Nephron progenitor cell (in vitro differentiated cells): ENCODE data around the gene ACER1.
"Not testable (repeated sequence)": the region's sequence is repeated elsewhere in the genome, so short reads cannot be mapped to it uniquely, and the experiment has no call there.

Experiments
- DNase-seq: peaks from one replicate; pipeline ENCODE4 v3.0.0; 2021
- H3K27ac Mint-ChIP-seq: 2 replicates; pipeline ENCODE4 v1.8.0; 2021; ENCODE audit warnings: mild to moderate bottlenecking, moderate library complexity, mixed read lengths
- H3K27me3 Mint-ChIP-seq: 2 replicates; pipeline ENCODE4 v1.8.0; 2021; ENCODE audit warnings: mild to moderate bottlenecking, low read depth, mixed read lengths; ENCODE audit not compliant: poor library complexity
- H3K36me3 Mint-ChIP-seq: 2 replicates; pipeline ENCODE4 v1.8.0; 2021; ENCODE audit warnings: low read depth, mixed read lengths
- H3K4me1 Mint-ChIP-seq: 2 replicates; pipeline ENCODE4 v1.8.0; 2021; ENCODE audit warnings: mixed read lengths
- H3K4me3 Mint-ChIP-seq: 2 replicates; pipeline ENCODE4 v1.8.0; 2021; ENCODE audit warnings: mild to moderate bottlenecking, moderate library complexity, mixed read lengths
- H3K9me3 Mint-ChIP-seq: 2 replicates; pipeline ENCODE4 v1.8.0; 2021; ENCODE audit warnings: mild to moderate bottlenecking, moderate library complexity, mixed read lengths
- TF ChIP-seq, protein P1 (sequence below): fragments of 200-600 bp; sonication (generic); IDR thresholded peaks from 2 replicates; pipeline ENCODE4 v1.5.0; 2021; ENCODE audit warnings: antibody characterized with exemption

ACER1 gene

DNA sequence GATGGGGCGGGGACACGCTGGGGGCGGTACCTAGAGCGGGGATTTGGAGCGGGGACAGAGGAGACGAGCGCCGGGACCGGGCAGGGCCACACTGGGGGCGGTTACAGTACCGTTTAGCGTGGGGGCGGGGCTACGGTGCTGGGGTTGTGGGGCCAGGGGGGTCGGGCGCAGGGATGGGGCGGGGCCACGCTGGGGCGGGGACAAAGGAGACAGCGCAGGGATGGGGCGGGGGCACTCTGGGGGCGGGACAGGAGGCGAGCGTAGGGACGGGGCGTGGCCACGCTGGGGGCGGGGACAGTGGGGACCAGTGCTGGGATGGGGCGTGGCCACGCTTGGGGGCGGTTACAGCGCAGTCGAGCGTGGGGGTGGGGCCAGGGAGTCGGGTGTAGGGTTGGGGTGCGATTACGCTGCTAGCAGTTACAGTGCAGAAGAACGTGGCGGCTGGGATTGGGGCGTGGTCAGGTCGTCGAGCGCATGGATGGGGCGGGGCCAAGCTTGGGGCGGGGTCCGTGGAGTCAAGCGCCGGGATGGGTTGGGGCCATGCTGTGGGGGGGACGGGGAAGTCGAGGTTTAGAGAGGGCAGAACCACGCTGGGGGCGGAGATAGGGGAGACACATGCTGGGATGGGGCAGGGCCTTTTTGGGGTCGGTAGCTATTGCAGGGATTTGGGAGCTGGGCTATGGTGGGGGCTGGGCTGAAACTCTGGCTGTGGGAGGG, 39.8 kb upstream of the ACER1 start:
- H3K27me3 Mint-ChIP-seq = no peaks in the 10 kb centered on the region
- peak; percentile 100 for DNase-seq
- peaks cover 17% of the 10 kb centered on the region for H3K36me3 Mint-ChIP-seq
- peaks cover 52% of the 10 kb centered on the region for H3K4me1 Mint-ChIP-seq
- H3K27ac Mint-ChIP-seq = peak overlapping the region; percentile 96
- H3K4me3 Mint-ChIP-seq = peak overlapping the region; percentile 84
- H3K9me3 Mint-ChIP-seq = no peaks in the 10 kb centered on the region
- TF ChIP-seq, protein P1, sequence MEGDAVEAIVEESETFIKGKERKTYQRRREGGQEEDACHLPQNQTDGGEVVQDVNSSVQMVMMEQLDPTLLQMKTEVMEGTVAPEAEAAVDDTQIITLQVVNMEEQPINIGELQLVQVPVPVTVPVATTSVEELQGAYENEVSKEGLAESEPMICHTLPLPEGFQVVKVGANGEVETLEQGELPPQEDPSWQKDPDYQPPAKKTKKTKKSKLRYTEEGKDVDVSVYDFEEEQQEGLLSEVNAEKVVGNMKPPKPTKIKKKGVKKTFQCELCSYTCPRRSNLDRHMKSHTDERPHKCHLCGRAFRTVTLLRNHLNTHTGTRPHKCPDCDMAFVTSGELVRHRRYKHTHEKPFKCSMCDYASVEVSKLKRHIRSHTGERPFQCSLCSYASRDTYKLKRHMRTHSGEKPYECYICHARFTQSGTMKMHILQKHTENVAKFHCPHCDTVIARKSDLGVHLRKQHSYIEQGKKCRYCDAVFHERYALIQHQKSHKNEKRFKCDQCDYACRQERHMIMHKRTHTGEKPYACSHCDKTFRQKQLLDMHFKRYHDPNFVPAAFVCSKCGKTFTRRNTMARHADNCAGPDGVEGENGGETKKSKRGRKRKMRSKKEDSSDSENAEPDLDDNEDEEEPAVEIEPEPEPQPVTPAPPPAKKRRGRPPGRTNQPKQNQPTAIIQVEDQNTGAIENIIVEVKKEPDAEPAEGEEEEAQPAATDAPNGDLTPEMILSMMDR = no peak

DNA sequence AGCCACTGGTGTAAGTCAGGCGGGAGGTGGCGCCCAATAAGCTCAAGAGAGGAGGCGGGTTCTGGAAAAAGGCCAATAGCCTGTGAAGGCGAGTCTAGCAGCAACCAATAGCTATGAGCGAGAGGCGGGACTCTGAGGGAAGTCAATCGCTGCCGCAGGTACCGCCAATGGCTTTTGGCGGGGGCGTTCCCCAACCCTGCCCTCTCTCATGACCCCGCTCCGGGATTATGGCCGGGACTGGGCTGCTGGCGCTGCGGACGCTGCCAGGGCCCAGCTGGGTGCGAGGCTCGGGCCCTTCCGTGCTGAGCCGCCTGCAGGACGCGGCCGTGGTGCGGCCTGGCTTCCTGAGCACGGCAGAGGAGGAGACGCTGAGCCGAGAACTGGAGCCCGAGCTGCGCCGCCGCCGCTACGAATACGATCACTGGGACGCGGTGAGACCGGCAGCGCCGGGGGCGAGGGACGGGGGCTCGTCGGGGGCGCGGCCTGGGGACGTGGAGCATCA, 39.2 kb upstream of the ACER1 start, which contains the start of gene ALKBH7:
TSS of gene ALKBH7 (plus strand) at position 201 of the 502 bp plus-strand sequence. CDS start at position 228, 27 bp downstream.
- peak within 1 kb of the TSS; percentile 84 for H3K4me3 Mint-ChIP-seq
- H3K27ac Mint-ChIP-seq = peak within 1 kb of the TSS; percentile 99
- peaks cover 48% of the 10 kb centered on the region for H3K4me1 Mint-ChIP-seq
- no peaks in the 10 kb centered on the region for H3K27me3 Mint-ChIP-seq
- TF ChIP-seq, protein P1 = no peak
- no peaks in the 10 kb centered on the region for H3K9me3 Mint-ChIP-seq
- peak; percentile 94 for DNase-seq
- H3K36me3 Mint-ChIP-seq = peaks cover 20% of the 10 kb centered on the region

DNA sequence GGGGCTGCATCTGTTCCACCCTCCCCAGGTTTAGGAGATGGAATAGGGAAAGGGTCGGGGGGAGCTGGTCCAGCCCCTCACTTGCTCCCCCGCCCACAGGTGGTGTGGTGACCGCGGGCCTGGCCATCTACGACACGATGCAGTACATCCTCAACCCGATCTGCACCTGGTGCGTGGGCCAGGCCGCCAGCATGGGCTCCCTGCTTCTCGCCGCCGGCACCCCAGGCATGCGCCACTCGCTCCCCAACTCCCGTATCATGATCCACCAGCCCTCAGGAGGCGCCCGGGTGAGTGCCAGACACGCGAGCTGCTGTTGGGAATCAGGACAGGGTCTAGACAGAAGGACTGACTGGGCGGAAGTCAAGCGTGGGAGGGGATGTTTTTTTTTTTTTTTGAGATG, 30.9 kb upstream of the ACER1 start:
- TF ChIP-seq, protein P1 = no peak
- no peak overlapping the region for H3K4me3 Mint-ChIP-seq
- DNase-seq = no peak
- H3K9me3 Mint-ChIP-seq = no peaks in the 10 kb centered on the region
- peaks cover 46% of the 10 kb centered on the region for H3K36me3 Mint-ChIP-seq
- H3K4me1 Mint-ChIP-seq = peaks cover 21% of the 10 kb centered on the region
- no peak overlapping the region for H3K27ac Mint-ChIP-seq
- no peaks in the 10 kb centered on the region for H3K27me3 Mint-ChIP-seq

DNA sequence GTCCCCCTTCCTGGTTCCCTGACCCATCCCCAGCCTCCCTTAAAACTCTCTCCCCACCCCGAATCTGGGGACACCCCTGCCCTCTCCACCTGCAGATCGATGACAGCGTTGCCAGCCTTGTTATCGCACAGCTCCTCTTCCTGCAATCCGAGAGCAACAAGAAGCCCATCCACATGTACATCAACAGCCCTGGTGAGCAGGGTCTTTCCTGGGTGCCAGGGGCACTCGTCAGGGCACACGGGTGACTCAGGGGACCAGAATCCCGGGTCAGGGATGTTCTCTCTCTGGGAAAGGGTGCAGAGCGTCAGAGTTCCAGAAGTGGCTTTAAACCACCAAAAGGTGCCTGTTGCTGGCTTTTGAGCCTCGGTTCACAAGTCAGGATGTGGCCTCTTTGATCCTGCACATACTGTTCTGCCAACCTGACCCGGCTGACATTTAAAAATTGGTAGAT, 29.0 kb upstream of the ACER1 start:
- H3K27ac Mint-ChIP-seq = peak overlapping the region; percentile 62
- TF ChIP-seq, protein P1 = no peak
- H3K36me3 Mint-ChIP-seq = peaks cover 29% of the 10 kb centered on the region
- H3K4me3 Mint-ChIP-seq = peak overlapping the region; percentile 87
- H3K9me3 Mint-ChIP-seq = no peaks in the 10 kb centered on the region
- no peak for DNase-seq
- H3K27me3 Mint-ChIP-seq = no peaks in the 10 kb centered on the region
- H3K4me1 Mint-ChIP-seq = peaks cover 29% of the 10 kb centered on the region

- H3K9me3 Mint-ChIP-seq = no peaks in the 10 kb centered on the region
- TF ChIP-seq, protein P1 = no peak
- H3K4me3 Mint-ChIP-seq = peak overlapping the region; percentile 87
Measured at GRCh38 chr19:6362027-6362350, 28.6 kb upstream of the ACER1 start.

DNA sequence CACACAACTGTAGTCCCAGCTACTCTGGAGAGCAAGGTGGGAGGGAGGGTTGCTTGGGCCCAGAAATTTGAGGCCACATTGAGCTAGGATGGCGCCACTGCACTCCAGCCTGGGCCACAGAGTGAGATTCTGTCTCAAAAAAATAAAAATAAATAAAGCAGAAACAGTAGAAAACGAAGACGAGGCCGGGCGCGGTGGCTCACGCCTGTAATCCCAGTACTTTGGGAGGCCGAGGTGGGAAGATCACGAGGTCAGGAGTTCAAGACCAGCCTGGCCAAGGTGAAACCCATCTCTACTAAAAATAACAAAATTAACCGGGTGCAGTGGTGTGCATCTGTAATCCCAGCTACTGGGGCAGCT, 27.4 kb upstream of the ACER1 start:
- DNase-seq, H3K27me3 Mint-ChIP-seq, H3K27ac Mint-ChIP-seq, H3K9me3 Mint-ChIP-seq: not testable (repeated sequence)
- peak overlapping the region; percentile 87 for H3K4me3 Mint-ChIP-seq
- H3K4me1 Mint-ChIP-seq = peaks cover 31% of the 10 kb centered on the region
- peaks cover 19% of the 10 kb centered on the region for H3K36me3 Mint-ChIP-seq

More at GRCh38 chr19:6362027-6362350, 28.6 kb upstream of the ACER1 start:
- H3K36me3 Mint-ChIP-seq = peaks cover 25% of the 10 kb centered on the region
- peaks cover 31% of the 10 kb centered on the region for H3K4me1 Mint-ChIP-seq
- no peak for DNase-seq
- no peaks in the 10 kb centered on the region for H3K27me3 Mint-ChIP-seq
- H3K27ac Mint-ChIP-seq = peak overlapping the region; percentile 62

DNA sequence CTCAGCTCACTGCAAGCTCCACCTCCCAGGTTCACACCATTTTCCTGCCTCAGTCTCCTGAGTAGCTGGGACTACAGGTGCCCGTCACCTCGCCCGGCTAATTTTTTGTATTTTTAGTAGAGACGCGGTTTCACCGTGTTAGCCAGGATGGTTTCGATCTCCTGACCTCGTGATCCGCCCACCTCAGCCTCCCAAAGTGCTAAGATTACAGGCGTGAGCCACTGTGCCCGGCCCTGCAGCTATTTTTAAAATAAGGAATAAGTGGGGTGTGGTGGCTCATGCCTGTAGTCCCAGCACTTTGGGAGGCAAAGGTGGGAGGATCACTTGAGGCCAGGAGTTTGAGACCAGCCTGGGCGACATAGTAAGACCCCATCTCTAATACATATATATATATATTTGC, 27.0 kb upstream of the ACER1 start:
- peak overlapping the region; percentile 87 for H3K4me3 Mint-ChIP-seq
- H3K27me3 Mint-ChIP-seq = not testable (repeated sequence)

More for the DNA sequence above, 27.0 kb upstream of the ACER1 start:
- not testable (repeated sequence) for H3K27ac Mint-ChIP-seq, DNase-seq, H3K9me3 Mint-ChIP-seq
- H3K4me1 Mint-ChIP-seq = peaks cover 31% of the 10 kb centered on the region
- peaks cover 15% of the 10 kb centered on the region for H3K36me3 Mint-ChIP-seq
